Activated naive CD4-positive, alpha-beta T cell treated with anti-CD3 and anti-CD28 coated beads, Interleukin-2, amount 10 ng/mL, durations not matched to agents 7 days and 5 days (primary cell): ENCODE results near the gene GALNS.

Experiments used
- CTCF ChIA-PET: fragments of 350-600 bp; sonication (Branson Sonifier 250); formaldehyde crosslinking; loops from one replicate; lab custom pipeline; 2021; ENCODE audit warnings: antibody characterized with exemption; lab: Charles Lee
- DNase-seq: peaks from one replicate; pipeline ENCODE4 v3.0.0-alpha.2; 2020
- H3K27ac Mint-ChIP-seq: one replicate; pipeline ENCODE4 v1.8.0; 2021; ENCODE audit warnings: mild to moderate bottlenecking, moderate library complexity, mixed read lengths
- H3K27me3 Mint-ChIP-seq: one replicate; pipeline ENCODE4 v1.8.0; 2021; ENCODE audit warnings: mild to moderate bottlenecking, mixed read lengths
- H3K36me3 Mint-ChIP-seq: one replicate; pipeline ENCODE4 v1.8.0; 2021; ENCODE audit warnings: mixed read lengths
- H3K4me1 Mint-ChIP-seq: one replicate; pipeline ENCODE4 v1.8.0; 2021; ENCODE audit warnings: mixed read lengths
- H3K4me3 Mint-ChIP-seq: one replicate; pipeline ENCODE4 v1.8.0; 2021; ENCODE audit warnings: mild to moderate bottlenecking, moderate library complexity, mixed read lengths
- H3K9me3 Mint-ChIP-seq: one replicate; pipeline ENCODE4 v1.8.0; 2021; ENCODE audit warnings: mixed read lengths

The GALNS gene

DNA sequence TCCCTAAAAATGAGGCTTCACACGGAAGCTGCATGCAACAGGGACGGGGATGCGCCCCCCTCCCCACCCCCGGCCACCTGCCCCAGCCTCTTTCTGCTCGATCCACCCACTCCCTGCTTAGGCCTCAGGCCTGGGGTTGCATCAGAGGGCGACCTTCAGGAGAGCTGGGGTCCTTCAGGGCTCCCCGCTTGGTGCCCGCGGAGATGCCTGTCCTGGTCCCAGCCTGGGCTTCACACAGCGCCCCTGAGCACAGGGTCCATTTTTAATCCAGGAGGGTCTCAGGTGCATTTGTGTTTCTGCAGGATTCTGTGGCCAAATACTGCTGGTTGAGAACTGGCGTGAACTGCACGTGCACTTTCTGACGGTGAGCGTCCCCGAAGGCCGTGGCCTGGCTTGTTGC, 37.6 kb downstream of the GALNS start:
- H3K4me1 Mint-ChIP-seq = no peaks in the 10 kb centered on the region
- no peak for DNase-seq
- H3K27ac Mint-ChIP-seq = peak overlapping the region; percentile 28
- H3K9me3 Mint-ChIP-seq = no peaks in the 10 kb centered on the region
- H3K36me3 Mint-ChIP-seq = no peaks in the 10 kb centered on the region
- no peak overlapping the region for H3K4me3 Mint-ChIP-seq
- CTCF ChIA-PET = no interaction called here
- H3K27me3 Mint-ChIP-seq = no peaks in the 10 kb centered on the region

- no peaks in the 10 kb centered on the region for H3K27me3 Mint-ChIP-seq
- no peaks in the 10 kb centered on the region for H3K36me3 Mint-ChIP-seq
- H3K4me3 Mint-ChIP-seq = no peak overlapping the region
- no peak for DNase-seq
- H3K27ac Mint-ChIP-seq = no peak overlapping the region
- CTCF ChIA-PET = no interaction called here
- H3K4me1 Mint-ChIP-seq = peaks cover 3% of the 10 kb centered on the region
- no peaks in the 10 kb centered on the region for H3K9me3 Mint-ChIP-seq
Measured at GRCh38 chr16:88818575-88818874, 38.2 kb downstream of the GALNS start.

DNA sequence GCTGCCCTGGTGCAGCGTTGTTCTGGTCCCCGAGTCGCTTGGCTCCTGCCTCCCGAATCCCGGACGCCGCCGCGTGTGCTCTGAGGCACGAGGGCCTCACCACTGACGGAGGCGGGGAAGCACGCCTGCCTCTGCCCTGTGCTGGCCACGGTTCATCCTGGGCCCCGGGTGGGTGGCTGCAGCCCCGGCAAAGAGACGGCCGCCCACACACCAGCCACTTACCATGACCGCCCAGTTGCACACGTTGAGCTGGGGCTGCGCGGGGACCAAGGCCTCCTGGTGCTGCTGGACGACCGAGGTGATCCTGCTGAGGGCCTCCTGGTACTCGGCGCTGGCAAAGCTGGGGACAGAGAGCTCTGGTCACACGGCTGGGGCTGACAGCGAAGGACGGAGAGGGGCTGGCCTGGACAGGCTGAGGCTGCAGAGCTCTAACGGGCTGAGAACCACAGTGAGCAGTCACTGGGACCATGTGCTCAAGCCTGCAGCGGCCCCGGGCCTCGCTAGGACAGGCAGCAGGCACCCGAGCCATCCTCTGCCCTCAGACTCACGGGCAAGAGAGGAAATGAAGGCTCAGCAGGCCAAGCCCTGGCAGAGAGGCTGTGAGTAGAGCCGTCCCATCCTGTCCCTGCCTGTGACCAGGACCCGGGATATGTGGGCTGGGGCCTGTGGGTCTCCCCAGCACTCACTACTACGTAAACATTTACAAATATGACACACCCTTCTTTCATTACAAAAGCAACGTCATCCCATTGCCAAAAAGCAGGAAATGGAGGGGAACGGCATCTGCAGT, 38.8 kb downstream of the GALNS start:
- no peak for DNase-seq
- H3K4me3 Mint-ChIP-seq = no peak overlapping the region
- no peaks in the 10 kb centered on the region for H3K27me3 Mint-ChIP-seq
- H3K36me3 Mint-ChIP-seq = no peaks in the 10 kb centered on the region
- no peak overlapping the region for H3K27ac Mint-ChIP-seq
- H3K9me3 Mint-ChIP-seq = no peaks in the 10 kb centered on the region
- H3K4me1 Mint-ChIP-seq = peaks cover 3% of the 10 kb centered on the region
- CTCF ChIA-PET = no interaction called here

DNA sequence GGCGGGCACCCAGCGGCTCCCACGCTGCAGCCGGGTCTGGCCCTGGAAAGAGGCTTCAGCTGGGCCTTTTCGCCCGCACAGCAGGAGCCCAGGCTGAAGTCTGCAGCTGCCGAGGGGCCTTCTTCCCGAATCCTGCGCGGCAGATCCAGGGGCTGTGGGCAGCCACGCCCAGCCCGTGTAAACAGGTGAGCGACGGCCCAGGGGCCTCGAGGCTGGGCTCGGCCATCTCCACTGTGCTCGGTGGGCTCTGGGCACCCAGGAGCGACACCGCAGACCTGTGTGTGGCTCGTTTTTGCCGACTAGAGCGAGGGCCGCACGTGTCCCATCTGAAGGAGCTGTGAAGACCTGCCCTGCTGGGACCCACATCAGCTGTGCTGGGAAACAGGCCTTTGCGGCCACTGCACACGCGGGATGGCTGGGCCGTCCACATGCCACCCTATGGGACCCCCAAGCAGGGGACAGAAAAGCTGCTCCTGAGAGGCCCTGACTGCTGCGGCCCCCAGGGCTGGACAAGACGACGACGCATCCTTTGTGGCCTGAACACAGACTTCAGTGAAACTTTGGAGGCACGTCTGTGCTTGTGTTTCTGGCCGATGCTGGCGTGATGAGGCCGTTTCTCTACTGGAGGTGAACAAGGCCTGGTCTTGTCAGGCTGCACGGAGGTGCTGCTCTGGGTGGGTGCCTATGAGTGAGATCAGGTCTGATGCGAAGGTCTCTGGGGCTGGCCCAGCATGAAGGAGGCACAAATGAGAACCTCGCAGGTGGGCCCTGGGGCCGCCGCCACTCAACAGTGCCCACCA, 39.8 kb downstream of the GALNS start:
- Mint-ChIP-seq H3K27ac (no peak overlapping the region), H3K27me3 (no peaks in the 10 kb centered on the region), H3K4me3 (no peak overlapping the region), H3K4me1 (peaks cover 10% of the 10 kb centered on the region), H3K9me3 (no peaks in the 10 kb centered on the region), H3K36me3 (no peaks in the 10 kb centered on the region)
- no peak for DNase-seq
- CTCF ChIA-PET = interaction anchor here (1.0 to 1.5 kb wide), 2 partner anchors 41 to 350 kb away, joined by 4 to 5 read pairs; no protein-coding TSS in a partner anchor

DNA sequence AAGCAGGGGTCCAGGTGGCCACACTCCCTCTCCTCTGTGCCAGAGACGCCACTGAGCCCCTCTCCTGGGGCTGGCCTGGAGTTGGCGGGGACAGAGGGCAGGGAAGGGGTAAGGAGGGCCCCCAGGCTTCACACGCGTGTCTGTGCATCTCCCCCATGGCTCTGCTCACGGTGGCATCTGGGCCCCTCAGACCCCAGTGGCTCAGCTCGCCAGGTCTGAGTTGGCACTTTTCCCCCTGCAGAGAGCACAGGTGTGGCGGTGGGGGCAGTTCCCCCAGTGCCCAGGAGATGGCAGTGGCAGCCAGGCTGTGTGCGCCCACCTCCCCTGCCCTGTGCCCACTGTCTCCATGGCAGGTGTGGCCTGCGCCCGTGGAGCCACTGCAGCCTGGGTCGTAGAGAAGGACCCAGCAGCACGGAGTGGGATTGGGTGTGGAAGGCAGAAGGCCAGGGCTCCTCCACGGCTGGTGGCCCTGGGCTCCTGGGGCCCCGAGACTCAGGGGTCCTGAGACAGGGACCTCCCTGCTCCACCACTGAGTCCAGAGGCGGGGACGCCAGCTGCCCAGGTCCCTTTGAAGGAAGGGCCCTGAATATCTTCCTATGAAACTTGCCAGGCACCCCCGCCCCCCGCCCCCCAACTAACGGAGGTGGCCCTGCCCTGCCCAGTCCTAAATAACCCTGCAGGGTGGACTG, 40.7 kb downstream of the GALNS start:
- Mint-ChIP-seq H3K36me3 (no peaks in the 10 kb centered on the region), H3K4me1 (peaks cover 11% of the 10 kb centered on the region), H3K27me3 (no peaks in the 10 kb centered on the region), H3K4me3 (no peak overlapping the region), H3K27ac (no peak overlapping the region), H3K9me3 (no peaks in the 10 kb centered on the region)
- DNase-seq = peak; percentile 72
- CTCF ChIA-PET = interaction anchor here (0.9 to 3.0 kb wide), 3 partner anchors 41 to 402 kb away, joined by 3 to 14 read pairs (median 4); partner anchors contain the start of genes GALNS, TRAPPC2L and ZNF778

DNA sequence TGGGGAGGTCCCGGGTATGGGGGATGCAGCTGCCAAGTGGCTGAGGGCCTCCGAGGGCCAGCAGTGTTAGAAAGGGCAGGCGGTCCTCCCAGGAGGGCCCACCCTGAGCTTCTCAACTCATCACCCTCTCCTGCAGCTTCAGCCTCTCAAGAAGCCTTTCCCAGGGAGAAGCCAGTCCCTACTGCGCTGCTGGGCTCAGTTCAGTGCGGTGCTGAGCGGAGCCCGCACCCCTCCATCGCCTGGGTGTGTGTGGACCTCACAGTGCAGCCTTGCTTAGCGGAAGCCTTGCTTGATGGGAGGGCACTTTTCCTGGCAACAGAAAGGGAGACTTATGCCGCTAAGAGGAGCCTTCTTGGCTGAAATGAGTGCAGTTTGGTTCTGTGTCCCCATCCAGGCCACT, 41.5 kb downstream of the GALNS start:
- H3K4me3 Mint-ChIP-seq = no peak overlapping the region
- peaks cover 15% of the 10 kb centered on the region for H3K4me1 Mint-ChIP-seq
- no peaks in the 10 kb centered on the region for H3K27me3 Mint-ChIP-seq
- no peaks in the 10 kb centered on the region for H3K9me3 Mint-ChIP-seq
- H3K36me3 Mint-ChIP-seq = no peaks in the 10 kb centered on the region
- CTCF ChIA-PET = interaction anchor here (0.9 to 3.0 kb wide), 3 partner anchors 42 to 403 kb away, joined by 3 to 14 read pairs (median 3); partner anchors contain the start of genes GALNS, TRAPPC2L and ZNF778
- H3K27ac Mint-ChIP-seq = no peak overlapping the region
- no peak for DNase-seq

- Mint-ChIP-seq H3K4me3 (no peak overlapping the region), H3K36me3 (peaks cover under 1% of the 10 kb centered on the region), H3K27ac (no peak overlapping the region), H3K27me3 (no peaks in the 10 kb centered on the region), H3K9me3 (no peaks in the 10 kb centered on the region), H3K4me1 (peaks cover 22% of the 10 kb centered on the region)
- CTCF ChIA-PET = interaction anchor here (1.4 to 3.0 kb wide), 3 partner anchors 43 to 77 kb away, joined by 3 to 14 read pairs (median 4); partner anchors contain the start of genes GALNS and TRAPPC2L
- no peak for DNase-seq
Measured at GRCh38 chr16:88814144-88814502, 42.6 kb downstream of the GALNS start.

DNA sequence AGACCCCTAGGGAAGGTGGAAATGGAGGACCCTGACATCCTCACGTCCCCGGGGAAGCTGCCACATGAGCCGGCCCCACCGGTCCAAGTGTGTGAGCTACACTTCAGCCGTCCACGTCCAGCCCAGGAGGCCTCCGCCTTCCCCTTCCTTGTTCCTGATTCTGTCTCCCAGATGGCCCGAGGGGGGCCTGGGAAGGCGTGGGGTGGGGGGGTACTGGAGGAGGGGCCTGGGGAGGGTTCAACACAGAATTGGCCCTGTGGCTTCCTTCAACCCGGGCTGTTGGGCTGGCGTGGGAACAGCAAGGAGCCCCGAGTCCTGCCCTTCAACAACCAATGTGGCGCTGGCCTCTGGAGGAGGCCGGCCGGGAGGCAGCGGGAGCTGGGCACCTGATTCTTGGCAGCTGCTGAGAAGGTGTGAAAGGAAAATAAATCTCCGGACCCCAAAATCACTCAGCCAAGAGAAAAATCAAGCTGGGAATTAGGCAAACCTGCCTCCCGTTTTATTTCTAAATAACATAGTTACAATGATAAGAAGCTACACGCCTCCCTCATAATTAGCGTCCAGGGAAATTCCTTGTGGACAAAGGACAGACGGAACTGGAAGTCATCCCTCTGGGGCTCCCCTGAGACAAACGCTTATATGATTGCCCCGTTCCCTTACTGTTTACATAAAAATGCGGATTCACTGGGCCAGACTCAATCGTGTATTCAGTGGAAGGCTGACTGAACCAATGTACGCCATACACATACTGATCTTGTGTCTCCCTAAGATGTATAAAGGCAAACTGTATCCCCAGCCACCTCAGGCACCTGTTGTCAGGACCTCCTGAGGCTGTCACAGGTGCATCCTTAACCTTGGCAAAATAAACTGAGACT, 43.2 kb downstream of the GALNS start:
- Mint-ChIP-seq H3K9me3 (no peaks in the 10 kb centered on the region), H3K27me3 (no peaks in the 10 kb centered on the region), H3K27ac (peak overlapping the region; percentile 93), H3K4me3 (peak overlapping the region; percentile 78), H3K4me1 (peaks cover 24% of the 10 kb centered on the region), H3K36me3 (peaks cover 3% of the 10 kb centered on the region)
- DNase-seq = no peak
- CTCF ChIA-PET = interaction anchor here (0.9 to 3.0 kb wide), 4 partner anchors 44 to 354 kb away, joined by 3 to 14 read pairs (median 6); partner anchors contain the start of genes GALNS and TRAPPC2L

DNA sequence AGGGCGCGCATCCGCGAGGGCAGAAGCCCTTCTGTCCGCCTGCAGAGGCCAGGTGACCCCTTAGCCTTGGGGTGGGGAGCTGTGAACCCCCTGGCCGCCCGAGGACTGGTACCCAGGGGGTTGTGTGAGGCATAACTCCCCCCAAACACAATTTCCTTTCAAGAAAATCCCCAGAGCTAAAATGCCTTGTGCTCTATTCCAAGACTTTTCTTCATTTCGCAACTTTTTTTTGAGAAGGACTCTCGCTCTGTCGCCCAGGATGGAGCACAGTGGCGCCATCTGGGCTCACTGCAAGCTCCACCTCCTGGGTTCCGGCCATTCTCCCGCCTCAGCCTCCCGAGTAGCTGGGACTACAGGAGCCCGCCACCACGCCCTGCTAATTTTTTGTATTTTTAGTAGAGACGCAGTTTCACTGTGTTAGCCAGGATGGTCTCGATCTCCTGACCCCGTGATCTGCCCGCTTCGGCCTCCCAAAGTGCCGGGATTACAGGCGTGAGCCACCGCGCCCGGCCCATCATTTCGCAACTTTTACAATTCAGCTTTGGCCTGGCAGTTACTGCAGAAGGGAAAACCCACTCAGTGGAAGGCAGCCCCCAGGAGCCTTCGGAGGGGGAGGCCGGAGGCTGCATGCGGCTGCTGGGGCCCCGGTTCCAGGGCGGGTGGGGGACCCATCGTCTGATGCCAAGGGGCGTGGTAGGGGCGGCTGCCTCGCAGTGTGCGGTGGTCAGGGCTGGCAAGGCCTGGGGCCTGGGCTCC, 44.1 kb downstream of the GALNS start:
- CTCF ChIA-PET = interaction anchor here (0.7 to 1.7 kb wide), 4 partner anchors 43 to 355 kb away, joined by 3 to 8 read pairs (median 4); partner anchors contain the start of genes GALNS and TRAPPC2L
- peak overlapping the region; percentile 93 for H3K27ac Mint-ChIP-seq
- H3K4me1 Mint-ChIP-seq = peaks cover 26% of the 10 kb centered on the region
- no peaks in the 10 kb centered on the region for H3K27me3 Mint-ChIP-seq
- peak; percentile 48 for DNase-seq
- peaks cover 10% of the 10 kb centered on the region for H3K36me3 Mint-ChIP-seq
- H3K9me3 Mint-ChIP-seq = no peaks in the 10 kb centered on the region
- H3K4me3 Mint-ChIP-seq = peak overlapping the region; percentile 78

GRCh38 chr16:88811769-88812512, 44.8 kb downstream of the GALNS start, which contains the start of gene APRT:
APRT (minus strand) TSS chr16:88811928; CDS start chr16:88811899, 29 bp downstream.
- Mint-ChIP-seq H3K36me3 (peaks cover 15% of the 10 kb centered on the region), H3K9me3 (no peaks in the 10 kb centered on the region), H3K27ac (peak within 1 kb of the TSS; percentile 99), H3K27me3 (no peaks in the 10 kb centered on the region), H3K4me3 (peak within 1 kb of the TSS; percentile 90), H3K4me1 (peaks cover 29% of the 10 kb centered on the region)
- CTCF ChIA-PET = interaction anchor here (0.7 to 2.3 kb wide), 4 partner anchors 30 to 355 kb away, joined by 3 to 12 read pairs (median 6); partner anchors contain the start of genes GALNS and TRAPPC2L
- peak; percentile 97 for DNase-seq

- H3K27me3 Mint-ChIP-seq = no peaks in the 10 kb centered on the region
- CTCF ChIA-PET = interaction anchor here (1.0 to 2.3 kb wide), 5 partner anchors 29 to 405 kb away, joined by 4 to 12 read pairs (median 5); no protein-coding TSS in a partner anchor
- peaks cover 17% of the 10 kb centered on the region for H3K36me3 Mint-ChIP-seq
- peak overlapping the region; percentile 99 for H3K27ac Mint-ChIP-seq
- peaks cover 29% of the 10 kb centered on the region for H3K4me1 Mint-ChIP-seq
- H3K9me3 Mint-ChIP-seq = no peaks in the 10 kb centered on the region
- DNase-seq = peak; percentile 79
- peak overlapping the region; percentile 90 for H3K4me3 Mint-ChIP-seq
Measured at GRCh38 chr16:88810912-88811768, 45.6 kb downstream of the GALNS start.
